ENCODE results near the gene PHACTR1.

DNA sequence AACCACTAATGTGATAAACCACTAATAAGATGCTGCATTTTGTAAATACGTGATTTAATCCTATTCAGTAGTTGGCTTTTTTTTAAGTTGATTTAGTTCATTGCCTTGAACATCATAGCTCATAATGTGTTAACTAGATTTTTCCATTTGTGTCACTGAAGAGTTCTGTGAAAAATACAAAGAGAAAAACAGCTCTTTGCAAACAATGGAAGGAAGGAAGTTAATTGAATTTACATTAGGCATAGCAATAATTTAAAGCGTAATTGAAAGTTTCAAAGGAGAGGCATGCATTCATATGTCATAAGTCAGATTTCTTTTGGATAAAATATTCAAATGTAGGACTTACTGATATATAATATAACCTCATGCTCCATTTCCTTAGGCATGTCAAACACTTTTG is 509.5 kb downstream of the PHACTR1 start:
- TF ChIP-seq POLR2A (IDR thresholded peaks at IDR 0.05; ENCODE audit: low read depth, low read length) (no peak), TAF1 (IDR thresholded peaks at IDR 0.05; ENCODE audit: low read depth, low read length) (no peak), POLR2AphosphoS5 (IDR thresholded peaks at IDR 0.05; ENCODE audit: low read depth, low read length) (no peak), SPI1 (IDR thresholded peaks at IDR 0.05; ENCODE audit: low read depth, low read length) (no peak), PAX5 (IDR thresholded peaks at IDR 0.05; ENCODE audit: insufficient read depth, low read length, severe bottlenecking) (no peak), POU2F2 (IDR thresholded peaks at IDR 0.05; ENCODE audit: low read depth, low read length) (no peak)

All from GM12891 (cell line).